SU-DHL-6 (cell line): ENCODE measurements around the gene XIRP2.

Source experiments
- H2AFZ ChIP-seq: fragments of 200-600 bp; sonication (generic); 2 replicates; pipeline ENCODE4 v1.6.1; 2014; ENCODE audit warnings: low read depth, mild to moderate bottlenecking, moderate library complexity, mixed read lengths, antibody characterized with exemption, low read length; ENCODE audit not compliant: severe bottlenecking
- H3F3A ChIP-seq: fragments of 200-600 bp; shearing (Covaris generic); 2 replicates; pipeline ENCODE4 v1.6.0; 2016; ENCODE audit warnings: antibody characterized with exemption, mild to moderate bottlenecking; ENCODE audit not compliant: insufficient read depth
- H3K27ac ChIP-seq: fragments of 200-600 bp; sonication (generic); 2 replicates; pipeline ENCODE4 v1.5.1; 2016; ENCODE audit warnings: low read depth, mild to moderate bottlenecking, low read length, moderate library complexity, mixed read lengths
- H3K27me3 ChIP-seq: fragments of 200-600 bp; sonication (generic), shearing (Covaris generic); 2 replicates; pipeline ENCODE4 v1.6.0; 2014; ENCODE audit warnings: mild to moderate bottlenecking, low read length
- H3K36me3 ChIP-seq: fragments of 200-600 bp; sonication (generic); 2 replicates; pipeline ENCODE4 v1.6.1; 2014; ENCODE audit warnings: mild to moderate bottlenecking, low read length, mixed read lengths
- H3K4me2 ChIP-seq: fragments of 300-600, 200-600 bp; shearing (Covaris generic), sonication (generic); 2 replicates; pipeline ENCODE4 v1.6.0; 2014; ENCODE audit warnings: low read length, low read depth, mild to moderate bottlenecking; ENCODE audit not compliant: poor library complexity, severe bottlenecking
- H3K4me3 ChIP-seq: fragments of 200-600 bp; sonication (generic); 2 replicates; pipeline ENCODE4 v1.5.1; 2014; ENCODE audit warnings: antibody characterized with exemption, low read length, mild to moderate bottlenecking, mixed read lengths; ENCODE audit not compliant: insufficient read depth, poor library complexity, severe bottlenecking
- H3K79me2 ChIP-seq: fragments of 200-600 bp; sonication (generic); 2 replicates; pipeline ENCODE4 v1.6.1; 2014; ENCODE audit warnings: mild to moderate bottlenecking, low read length, moderate library complexity; ENCODE audit not compliant: insufficient read depth
- H3K9ac ChIP-seq: fragments of 200-600 bp; sonication (generic); 2 replicates; pipeline ENCODE4 v1.7.0; 2014; ENCODE audit warnings: mild to moderate bottlenecking, low read length
- H3K9me2 ChIP-seq: fragments of 200-600 bp; sonication (generic); replicated peaks from 2 replicates; pipeline ENCODE4 v1.6.1; 2014; ENCODE audit warnings: low read length; ENCODE audit not compliant: insufficient read depth
- H3K9me3 ChIP-seq: fragments of 200-600 bp; sonication (generic); 2 replicates; pipeline ENCODE4 v1.6.1; 2014; ENCODE audit warnings: low read length, mixed read lengths; ENCODE audit not compliant: insufficient read depth
- H4K20me1 ChIP-seq: fragments of 200-600 bp; sonication (generic); 2 replicates; pipeline ENCODE4 v1.6.1; 2014; ENCODE audit warnings: low read depth, mild to moderate bottlenecking, antibody characterized with exemption, low read length, moderate library complexity, mixed read lengths
- CTCF ChIP-seq: fragments of 200-600 bp; sonication (generic); IDR thresholded peaks from one replicate; pipeline ENCODE4 v1.5.1; 2017; ENCODE audit warnings: antibody characterized with exemption, mild to moderate bottlenecking, low read length, moderate library complexity; ENCODE audit not compliant: insufficient read depth, poor library complexity, severe bottlenecking
- EZH2phosphoT487 ChIP-seq: fragments of 200-600 bp; sonication (generic), shearing (Covaris generic); conservative IDR thresholded peaks from 2 replicates; pipeline ENCODE4 v1.6.1; 2018; ENCODE audit warnings: mild to moderate bottlenecking, antibody characterized with exemption, low read length, moderate library complexity, mixed read lengths

Gene XIRP2

GRCh38 chr2:166924967-166925366 is 36.7 kb downstream of the XIRP2 start:
- Histone ChIP-seq H3K36me3 (no peaks in the 10 kb centered on the region), H3K79me2 (no peaks in the 10 kb centered on the region), H3F3A (no peaks in the 10 kb centered on the region), H3K9me2 (no peaks in the 10 kb centered on the region), H3K9me3 (no peaks in the 10 kb centered on the region), H2AFZ (no peak overlapping the region), H4K20me1 (no peaks in the 10 kb centered on the region), H3K27me3 (no peaks in the 10 kb centered on the region), H3K4me2 (no peak overlapping the region), H3K9ac (no peak overlapping the region), H3K27ac (no peak overlapping the region), H3K4me3 (no peak overlapping the region)
- TF ChIP-seq CTCF, result no peak
- TF ChIP-seq EZH2phosphoT487, result no peak

- no peak overlapping the region for H3K4me2 ChIP-seq
- no peak overlapping the region for H2AFZ ChIP-seq
- no peaks in the 10 kb centered on the region for H3K9me3 ChIP-seq
- H3K4me3 ChIP-seq, result no peak overlapping the region
- H3K9me2 ChIP-seq, result no peaks in the 10 kb centered on the region
- no peaks in the 10 kb centered on the region for H3K27me3 ChIP-seq
- H3K79me2 ChIP-seq, result no peaks in the 10 kb centered on the region
- TF ChIP-seq CTCF (no peak), EZH2phosphoT487 (no peak)
- H3K9ac ChIP-seq, result no peak overlapping the region
- no peaks in the 10 kb centered on the region for H3K36me3 ChIP-seq
- no peaks in the 10 kb centered on the region for H4K20me1 ChIP-seq
- no peaks in the 10 kb centered on the region for H3F3A ChIP-seq
- H3K27ac ChIP-seq, result no peak overlapping the region
Observed at GRCh38 chr2:166926657-166927056, 38.4 kb downstream of the XIRP2 start.

DNA sequence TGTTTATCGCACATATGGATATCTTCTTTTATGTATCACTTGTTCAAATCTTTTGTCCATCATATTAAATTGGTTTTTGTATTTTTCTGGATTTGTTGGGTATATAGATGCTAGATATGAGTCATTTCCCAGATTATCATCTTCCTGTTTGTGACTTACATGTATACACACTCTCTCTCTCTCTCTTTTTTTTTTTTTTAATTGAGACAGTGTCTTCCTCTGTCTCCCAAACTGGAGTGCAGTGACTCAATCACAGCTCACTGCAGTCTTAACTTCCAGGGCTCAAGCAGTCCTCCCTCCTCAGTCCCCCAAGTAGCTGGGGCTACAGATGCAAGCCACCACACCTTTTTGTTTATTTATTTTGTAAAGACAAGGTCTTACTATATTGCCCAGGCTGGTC is 43.8 kb downstream of the XIRP2 start:
- TF ChIP-seq CTCF, result no peak
- no peak for TF ChIP-seq EZH2phosphoT487
- H4K20me1 ChIP-seq, result no peaks in the 10 kb centered on the region
- H3K9me3 ChIP-seq, result no peaks in the 10 kb centered on the region
- no peaks in the 10 kb centered on the region for H3K9me2 ChIP-seq
- H2AFZ ChIP-seq, result no peak overlapping the region
- no peaks in the 10 kb centered on the region for H3K36me3 ChIP-seq
- no peak overlapping the region for H3K4me2 ChIP-seq
- no peaks in the 10 kb centered on the region for H3K79me2 ChIP-seq
- H3F3A ChIP-seq, result no peaks in the 10 kb centered on the region
- no peak overlapping the region for H3K27ac ChIP-seq
- H3K4me3 ChIP-seq, result no peak overlapping the region
- no peaks in the 10 kb centered on the region for H3K27me3 ChIP-seq
- H3K9ac ChIP-seq, result no peak overlapping the region

- Histone ChIP-seq H3K27ac (no peak overlapping the region), H3K36me3 (no peaks in the 10 kb centered on the region), H3K9me3 (no peaks in the 10 kb centered on the region), H3K79me2 (no peaks in the 10 kb centered on the region), H3K4me2 (no peak overlapping the region), H3K9me2 (no peaks in the 10 kb centered on the region), H3K27me3 (no peaks in the 10 kb centered on the region), H3F3A (no peaks in the 10 kb centered on the region), H3K9ac (no peak overlapping the region), H2AFZ (no peak overlapping the region), H3K4me3 (no peak overlapping the region), H4K20me1 (no peaks in the 10 kb centered on the region)
- TF ChIP-seq EZH2phosphoT487 (no peak), CTCF (no peak)
Observed at GRCh38 chr2:166934817-166935216, 46.5 kb downstream of the XIRP2 start.
